Trophoblast cell (in vitro differentiated cells and primary cell): Measurements from ENCODE around the gene ALB.
A peak's percentile ranks its signal among the peaks of the same experiment; 100 is the strongest.

Source experiments
- DNase-seq, 2 donors: peaks; one replicate each; pipeline ENCODE4 v3.0.0-alpha.2; 2016
- H2AFZ ChIP-seq: 2 replicates; pipeline ENCODE4 v1.6.1; 2013; ENCODE audit warnings: low read length, moderate library complexity, mild to moderate bottlenecking; ENCODE audit not compliant: insufficient read depth, poor library complexity
- H2AK5ac ChIP-seq: 2 replicates; pipeline ENCODE4 v1.6.1; 2013; ENCODE audit warnings: mild to moderate bottlenecking, low read length
- H2BK120ac ChIP-seq: 2 replicates; pipeline ENCODE4 v1.6.1; 2013; ENCODE audit warnings: low read length, mild to moderate bottlenecking, moderate library complexity; ENCODE audit not compliant: insufficient read depth, poor library complexity
- H2BK12ac ChIP-seq: 2 replicates; pipeline ENCODE4 v1.6.1; 2013; ENCODE audit warnings: mild to moderate bottlenecking, low read length, moderate library complexity
- H2BK5ac ChIP-seq: 2 replicates; pipeline ENCODE4 v1.6.1; 2013; ENCODE audit warnings: low read length, low read depth, moderate library complexity, mild to moderate bottlenecking; ENCODE audit not compliant: poor library complexity
- H3K14ac ChIP-seq: 2 replicates; pipeline ENCODE4 v1.6.1; 2013; ENCODE audit warnings: mild to moderate bottlenecking, low read length
- H3K18ac ChIP-seq: 2 replicates; pipeline ENCODE4 v1.6.1; 2013; ENCODE audit warnings: mild to moderate bottlenecking, low read length
- H3K23ac ChIP-seq: 2 replicates; pipeline ENCODE4 v1.6.1; 2013; ENCODE audit warnings: low read length
- H3K27ac ChIP-seq: 2 replicates; pipeline ENCODE4 v1.5.1; 2013; ENCODE audit warnings: low read depth, mild to moderate bottlenecking, inconsistent platforms, low read length, moderate library complexity
- H3K27me3 ChIP-seq: 2 replicates; pipeline ENCODE4 v1.6.1; 2013; ENCODE audit warnings: inconsistent platforms, mild to moderate bottlenecking, low read length, moderate library complexity; ENCODE audit not compliant: insufficient read depth
- H3K36me3 ChIP-seq, 2 experiments: 1 replicate in 1 of 2; 2 replicates in 1 of 2; pipeline ENCODE4 v1.6.1; 2013; ENCODE audit warnings: low read length in 2 of 2, mild to moderate bottlenecking in 2 of 2, moderate library complexity in 1 of 2; ENCODE audit not compliant: insufficient read depth in 2 of 2, control insufficient read depth in 1 of 2
- H3K4ac ChIP-seq: 2 replicates; pipeline ENCODE4 v1.6.1; 2013; ENCODE audit warnings: low read depth, mild to moderate bottlenecking, low read length, moderate library complexity
- H3K4me1 ChIP-seq, 2 experiments: 1 replicate in 1 of 2; 2 replicates in 1 of 2; pipeline ENCODE4 v1.6.1; 2013; ENCODE audit warnings: low read length in 2 of 2, mild to moderate bottlenecking in 2 of 2, moderate library complexity in 1 of 2; ENCODE audit not compliant: insufficient read depth in 2 of 2, control insufficient read depth in 1 of 2
- H3K4me2 ChIP-seq: 2 replicates; pipeline ENCODE4 v1.6.1; 2013; ENCODE audit warnings: inconsistent platforms, mild to moderate bottlenecking, low read length, moderate library complexity
- H3K4me3 ChIP-seq: 2 replicates; pipeline ENCODE4 v1.5.1; 2013; ENCODE audit warnings: mild to moderate bottlenecking, low read depth, low read length, inconsistent platforms
- H3K79me1 ChIP-seq: one replicate; pipeline ENCODE4 v1.6.1; 2013; ENCODE audit warnings: low read length
- H3K79me2 ChIP-seq: 2 replicates; pipeline ENCODE4 v1.6.1; 2013; ENCODE audit warnings: low read length, mild to moderate bottlenecking; ENCODE audit not compliant: control insufficient read depth, insufficient read depth, poor library complexity
- H3K9ac ChIP-seq: 2 replicates; pipeline ENCODE4 v1.6.1; 2013; ENCODE audit warnings: mild to moderate bottlenecking, low read length
- H3K9me3 ChIP-seq: 2 replicates; pipeline ENCODE4 v1.6.1; 2013; ENCODE audit warnings: low read depth, mild to moderate bottlenecking, control low read depth, inconsistent platforms, low read length; ENCODE audit not compliant: insufficient read depth
- H4K12ac ChIP-seq: 2 replicates; pipeline ENCODE4 v1.6.1; 2013; ENCODE audit warnings: low read depth, mild to moderate bottlenecking, low read length, moderate library complexity
- H4K8ac ChIP-seq: 2 replicates; pipeline ENCODE4 v1.6.1; 2013; ENCODE audit warnings: low read depth, mild to moderate bottlenecking, low read length, moderate library complexity
- H4K91ac ChIP-seq: one replicate; pipeline ENCODE4 v1.6.1; 2013; ENCODE audit warnings: low read depth, mild to moderate bottlenecking, low read length, moderate library complexity
- WGBS: extraction: QIAGEN DNeasy Blood & Tissue Kit; methylation state at CpG from one replicate; pipeline ENCODE4 v1.1.7; 2013; ENCODE audit warnings: missing lambda C conversion rate; ENCODE audit not compliant: insufficient read length, insufficient coverage; ENCODE audit errors: extremely low coverage; 5-methylcytosine and 5-hydroxymethylcytosine counted together

The ALB gene

DNA sequence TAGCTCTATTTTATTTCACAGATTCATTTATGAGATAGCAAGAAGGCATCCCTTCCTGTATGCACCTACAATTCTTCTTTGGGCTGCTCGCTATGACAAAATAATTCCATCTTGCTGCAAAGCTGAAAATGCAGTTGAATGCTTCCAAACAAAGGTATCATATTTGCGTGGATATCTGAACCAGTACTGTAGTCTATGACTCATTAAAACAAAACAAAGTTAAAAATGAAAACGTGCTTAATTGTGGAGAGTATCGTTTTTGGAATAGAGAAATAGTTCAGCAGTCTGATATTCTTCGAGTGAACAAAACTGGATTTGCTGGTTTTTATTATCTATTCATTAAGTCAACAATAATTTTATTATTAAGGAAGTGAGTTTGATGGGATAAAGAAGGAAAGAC, 38.2 kb downstream of the ALB start:
- no peak overlapping the region for H4K8ac ChIP-seq
- no CpG with 5 or more reads among the region's 5 CpGs for WGBS
- H3K4me2 ChIP-seq: no peak overlapping the region
- no peak overlapping the region for H3K27ac ChIP-seq
- H3K4ac ChIP-seq: no peak overlapping the region
- H2BK120ac ChIP-seq: no peak overlapping the region
- H3K36me3 ChIP-seq: no peaks in the 10 kb centered on the region
- H3K18ac ChIP-seq: no peak overlapping the region
- no peak overlapping the region for H3K9ac ChIP-seq
- no peaks in the 10 kb centered on the region for H3K9me3 ChIP-seq
- DNase-seq: no peak
- H3K14ac ChIP-seq: no peak overlapping the region
- H4K91ac ChIP-seq: no peak overlapping the region
- H3K27me3 ChIP-seq: no peaks in the 10 kb centered on the region
- no peak overlapping the region for H2BK12ac ChIP-seq
- H3K79me2 ChIP-seq: no peaks in the 10 kb centered on the region
- H2BK5ac ChIP-seq: no peak overlapping the region
- no peak overlapping the region for H3K4me3 ChIP-seq
- H2AFZ ChIP-seq: no peak overlapping the region
- H3K79me1 ChIP-seq: no peaks in the 10 kb centered on the region
- no peak overlapping the region for H3K23ac ChIP-seq
- H3K4me1 ChIP-seq: no peaks in the 10 kb centered on the region
- no peak overlapping the region for H4K12ac ChIP-seq
- no peak overlapping the region for H2AK5ac ChIP-seq

DNA sequence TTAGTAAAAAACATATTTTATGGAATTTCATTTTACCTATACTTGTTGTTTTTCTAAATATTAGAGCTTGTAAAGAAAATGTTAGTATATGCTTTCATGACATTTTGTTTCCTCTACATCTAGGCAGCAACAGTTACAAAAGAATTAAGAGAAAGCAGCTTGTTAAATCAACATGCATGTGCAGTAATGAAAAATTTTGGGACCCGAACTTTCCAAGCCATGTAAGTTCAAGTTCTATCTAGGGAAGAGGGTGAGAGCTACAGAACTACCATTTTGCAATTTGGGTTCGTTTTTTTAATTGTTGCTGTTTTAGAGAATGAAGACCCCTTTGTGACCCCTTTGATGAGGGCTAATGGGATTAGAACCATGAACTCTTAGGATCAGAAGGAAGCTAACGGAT, 39.1 kb downstream of the ALB start:
- no peaks in the 10 kb centered on the region for H3K4me1 ChIP-seq
- H3K4me3 ChIP-seq: no peak overlapping the region
- H3K4me2 ChIP-seq: no peak overlapping the region
- no peak overlapping the region for H2BK5ac ChIP-seq
- no peaks in the 10 kb centered on the region for H3K79me2 ChIP-seq
- WGBS: no CpG with 5 or more reads among the region's 3 CpGs
- no peaks in the 10 kb centered on the region for H3K36me3 ChIP-seq
- H3K27me3 ChIP-seq: no peaks in the 10 kb centered on the region
- H3K18ac ChIP-seq: no peak overlapping the region
- no peak overlapping the region for H3K14ac ChIP-seq
- H4K12ac ChIP-seq: no peak overlapping the region
- H3K9me3 ChIP-seq: no peaks in the 10 kb centered on the region
- H3K23ac ChIP-seq: no peak overlapping the region
- H3K4ac ChIP-seq: no peak overlapping the region
- H2BK120ac ChIP-seq: no peak overlapping the region
- H3K9ac ChIP-seq: no peak overlapping the region
- H4K91ac ChIP-seq: no peak overlapping the region
- no peak overlapping the region for H4K8ac ChIP-seq
- no peak overlapping the region for H2AK5ac ChIP-seq
- no peak overlapping the region for H2AFZ ChIP-seq
- H3K79me1 ChIP-seq: no peaks in the 10 kb centered on the region
- H2BK12ac ChIP-seq: no peak overlapping the region
- no peak overlapping the region for H3K27ac ChIP-seq
- DNase-seq: no peak

DNA sequence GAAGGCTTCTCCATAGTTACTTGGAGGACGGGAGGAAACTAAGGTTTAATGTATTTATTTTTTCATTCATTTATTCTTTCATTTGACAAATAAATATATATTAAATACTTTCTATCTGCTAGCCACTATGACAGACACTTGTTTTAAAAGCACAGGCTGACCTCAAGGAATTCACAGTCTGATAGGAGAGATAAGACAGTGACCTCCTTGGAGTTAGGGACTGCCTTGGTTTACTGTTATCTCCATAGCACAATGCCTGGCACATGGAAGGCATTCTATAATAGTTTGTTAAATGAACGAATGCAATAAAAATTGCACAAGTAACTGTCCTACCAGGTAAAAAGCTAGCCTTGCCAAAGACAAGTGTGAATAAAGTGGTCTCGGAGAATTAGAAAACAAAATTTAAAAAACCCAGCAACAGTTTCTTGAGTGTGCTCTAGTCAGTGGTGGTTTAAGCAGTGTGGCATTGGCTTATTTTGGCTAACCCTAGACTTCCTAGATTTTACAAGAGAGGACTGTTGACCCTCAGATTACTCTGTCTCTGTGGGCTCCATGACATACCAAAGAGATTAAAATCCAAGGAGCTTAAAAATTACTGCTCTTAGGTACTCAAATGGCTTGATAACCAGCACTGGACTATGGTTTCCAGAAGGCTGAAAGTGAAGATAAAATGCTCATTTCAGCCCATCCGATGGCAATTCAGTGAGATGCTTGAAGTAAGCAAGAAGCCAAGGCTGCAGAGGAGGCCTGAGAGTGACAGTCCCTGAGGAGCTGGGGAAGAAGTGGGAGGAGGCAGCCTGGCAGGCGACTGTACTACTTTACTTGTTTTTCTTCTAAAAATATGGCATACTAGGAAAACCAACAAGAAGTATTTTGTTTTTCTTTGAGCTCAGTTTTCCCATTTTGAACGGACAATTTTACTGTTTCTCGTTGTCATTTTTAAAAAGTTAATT, 41.6 kb downstream of the ALB start:
- Histone ChIP-seq H3K9me3 (no peaks in the 10 kb centered on the region), H3K4me1 (peaks cover 2 to 3% of the 10 kb centered on the region in 2 experiments), H2AFZ (no peak overlapping the region), H3K4ac (no peak overlapping the region), H3K36me3 (no peaks in the 10 kb centered on the region), H3K79me2 (no peaks in the 10 kb centered on the region), H2BK5ac (no peak overlapping the region), H4K12ac (no peak overlapping the region), H3K4me3 (no peak overlapping the region), H4K91ac (no peak overlapping the region), H3K9ac (peak overlapping the region; percentile 14), H3K4me2 (no peak overlapping the region), H3K23ac (no peak overlapping the region), H3K79me1 (peaks cover 2% of the 10 kb centered on the region), H2BK12ac (no peak overlapping the region), H2BK120ac (no peak overlapping the region), H3K18ac (no peak overlapping the region), H3K27ac (no peak overlapping the region), H4K8ac (no peak overlapping the region), H3K27me3 (no peaks in the 10 kb centered on the region), H2AK5ac (no peak overlapping the region), H3K14ac (no peak overlapping the region)
- no peak for DNase-seq
- WGBS: no CpG with 5 or more reads among the region's 7 CpGs

DNA sequence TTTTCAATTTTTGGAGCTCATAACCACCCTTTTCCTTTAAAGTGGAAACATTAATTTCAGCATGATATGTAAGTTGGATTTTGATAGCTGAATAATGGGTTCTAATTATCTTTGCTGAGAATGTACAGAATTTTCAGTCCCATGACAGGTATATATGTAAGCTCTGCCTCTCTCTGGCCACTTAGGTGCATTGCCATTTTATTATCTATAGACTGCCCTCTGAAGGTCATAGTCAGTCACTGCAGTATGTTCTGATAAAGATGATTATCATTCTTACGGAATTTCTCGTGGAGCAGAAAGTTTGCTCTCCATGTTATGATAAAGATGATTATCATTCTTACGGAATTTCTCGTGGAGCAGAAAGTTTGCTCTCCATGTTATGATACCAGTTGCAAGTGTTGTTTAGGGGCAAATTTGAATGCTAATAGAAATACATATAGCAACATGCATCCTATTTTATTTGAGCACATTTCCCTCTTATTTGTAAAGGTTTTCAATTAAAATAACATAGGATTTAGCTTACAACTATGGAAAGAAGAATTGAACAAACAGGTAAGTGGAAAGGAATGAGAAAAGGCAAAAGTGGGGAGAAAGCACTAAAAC, 42.4 kb downstream of the ALB start:
- WGBS: no CpG with 5 or more reads among the region's 4 CpGs

More for the DNA sequence above, 42.4 kb downstream of the ALB start:
- Histone ChIP-seq H4K91ac (no peak overlapping the region), H3K23ac (no peak overlapping the region), H3K9me3 (no peaks in the 10 kb centered on the region), H3K18ac (no peak overlapping the region), H3K4me1 (peaks cover 4% of the 10 kb centered on the region in 2 experiments), H2BK120ac (no peak overlapping the region), H4K8ac (no peak overlapping the region), H3K4me2 (no peak overlapping the region), H2BK5ac (no peak overlapping the region), H4K12ac (no peak overlapping the region), H3K4ac (no peak overlapping the region), H3K4me3 (no peak overlapping the region), H3K79me2 (no peaks in the 10 kb centered on the region), H2AFZ (no peak overlapping the region), H3K9ac (no peak overlapping the region), H2BK12ac (no peak overlapping the region), H3K36me3 (no peaks in the 10 kb centered on the region), H3K14ac (no peak overlapping the region), H3K79me1 (peaks cover 2% of the 10 kb centered on the region), H3K27ac (no peak overlapping the region), H3K27me3 (no peaks in the 10 kb centered on the region), H2AK5ac (no peak overlapping the region)
- DNase-seq: peak; percentile 3 to 81
